Activated T-cell treated with anti-CD3 and anti-CD28 coated beads, Interleukin-2, amount 50 U/mL, for 24 hours (primary cell): Measurements from ENCODE around the gene RWDD1.
"Not testable (repeated sequence)": the region's sequence is repeated elsewhere in the genome, so short reads cannot be mapped to it uniquely, and the experiment has no call there.

ENCODE experiments used
- DNase-seq: peaks from one replicate; pipeline ENCODE4 v3.0.0-alpha.2; 2020
- H3K27ac Mint-ChIP-seq: 2 replicates; pipeline ENCODE4 v1.8.0; 2020; ENCODE audit warnings: mild to moderate bottlenecking, mixed read lengths
- H3K27me3 Mint-ChIP-seq: 2 replicates; pipeline ENCODE4 v1.8.0; 2020; ENCODE audit warnings: mixed read lengths
- H3K36me3 Mint-ChIP-seq: 2 replicates; pipeline ENCODE4 v1.8.0; 2020; ENCODE audit warnings: low read depth, mixed read lengths
- H3K4me1 Mint-ChIP-seq: 2 replicates; pipeline ENCODE4 v1.8.0; 2020; ENCODE audit warnings: low read depth, mixed read lengths
- H3K4me3 Mint-ChIP-seq: 2 replicates; pipeline ENCODE4 v1.8.0; 2020; ENCODE audit warnings: mild to moderate bottlenecking, moderate library complexity, mixed read lengths
- H3K9me3 Mint-ChIP-seq: 2 replicates; pipeline ENCODE4 v1.8.0; 2020; ENCODE audit warnings: mixed read lengths

The RWDD1 gene

DNA sequence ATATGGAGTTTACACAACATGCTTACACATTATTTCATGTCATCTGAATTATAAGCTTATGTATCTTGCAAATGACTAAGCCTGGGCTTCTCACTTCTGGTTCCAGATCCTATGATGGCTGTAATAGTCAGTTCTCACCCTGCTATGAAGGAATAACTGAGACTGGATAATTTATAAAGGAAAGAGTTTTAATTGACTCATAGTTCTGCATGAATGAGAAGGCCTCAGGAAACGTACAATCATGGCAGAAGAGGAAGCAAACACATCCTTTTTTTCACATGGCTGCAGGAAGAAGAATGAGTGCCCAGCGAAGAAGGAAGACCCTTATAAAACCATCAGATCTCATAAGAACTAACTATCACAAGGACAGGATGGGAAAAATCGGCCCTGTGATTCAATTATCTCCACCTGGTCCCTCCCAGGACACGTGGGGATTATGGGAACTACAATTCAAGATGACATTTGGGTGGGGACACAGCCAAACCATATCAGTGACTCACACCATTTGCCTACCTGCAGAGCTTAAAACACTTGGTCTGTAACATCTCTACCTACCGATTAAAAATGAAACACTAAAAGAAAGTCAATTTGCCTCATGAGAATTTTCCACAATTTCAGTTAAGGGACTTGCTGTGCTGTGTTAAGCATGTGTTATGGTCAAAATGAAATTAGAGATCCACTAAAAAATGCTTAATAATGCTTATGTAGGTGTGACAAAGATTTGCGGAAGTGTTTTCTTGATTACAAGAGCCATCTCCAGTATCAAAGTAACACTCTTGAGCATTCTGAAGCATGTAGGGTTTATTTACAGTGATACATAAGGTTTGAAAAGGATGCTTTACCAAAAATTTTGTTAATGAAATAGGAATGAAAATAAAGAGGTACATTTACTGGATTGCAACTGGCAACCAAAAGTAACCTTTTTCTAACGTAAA is 2.2 kb upstream of the RWDD1 start:
- no peaks in the 10 kb centered on the region for H3K9me3 Mint-ChIP-seq
- H3K36me3 Mint-ChIP-seq: peaks cover 24% of the 10 kb centered on the region
- DNase-seq: no peak
- H3K27me3 Mint-ChIP-seq: peaks cover 1% of the 10 kb centered on the region
- peak overlapping the region; percentile 3 for H3K27ac Mint-ChIP-seq
- H3K4me3 Mint-ChIP-seq: peak overlapping the region; percentile 93
- H3K4me1 Mint-ChIP-seq: peaks cover 50% of the 10 kb centered on the region

DNA sequence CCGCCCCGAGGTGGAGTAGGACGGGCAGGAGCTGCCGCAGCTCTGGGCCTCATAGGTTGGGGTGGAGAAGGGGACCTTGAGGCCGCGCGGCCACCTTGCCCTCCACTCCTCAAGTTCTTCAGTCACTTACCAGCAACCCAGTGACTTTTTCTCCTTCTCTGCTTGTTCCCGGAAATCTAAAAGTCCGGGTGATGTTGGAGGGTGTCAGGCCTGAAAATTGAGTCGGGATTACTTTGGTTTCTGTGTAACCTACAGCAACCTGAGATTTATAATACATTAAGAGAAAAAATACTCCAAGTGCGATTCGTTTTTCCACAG is 338 bp downstream of the RWDD1 start:
- peaks cover 49% of the 10 kb centered on the region for H3K36me3 Mint-ChIP-seq
- H3K4me1 Mint-ChIP-seq: peaks cover 60% of the 10 kb centered on the region

DNA sequence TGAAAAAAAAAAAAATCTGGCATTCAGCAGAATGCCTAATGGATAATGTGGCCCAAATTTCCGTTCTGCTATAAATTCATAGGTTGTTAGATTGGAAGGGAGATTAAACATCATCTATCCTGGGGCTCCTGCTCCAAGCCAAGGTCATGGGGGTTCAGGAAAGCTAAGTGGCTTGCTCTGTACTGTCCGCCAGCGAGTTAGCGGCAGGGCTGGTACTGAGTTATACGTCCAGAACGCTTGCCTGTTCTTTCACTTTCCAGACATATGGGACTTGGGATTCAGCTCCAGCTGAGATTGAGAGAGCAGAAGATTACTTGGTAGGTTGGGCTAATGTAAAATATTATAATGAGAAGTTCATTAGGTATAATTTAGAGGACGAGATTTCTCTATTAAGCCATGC is 858 bp downstream of the RWDD1 start:
- peak overlapping the region; percentile 98 for H3K27ac Mint-ChIP-seq
- H3K27me3 Mint-ChIP-seq: no peaks in the 10 kb centered on the region
- H3K4me1 Mint-ChIP-seq: peaks cover 64% of the 10 kb centered on the region
- DNase-seq: no peak
- H3K36me3 Mint-ChIP-seq: peaks cover 54% of the 10 kb centered on the region
- no peaks in the 10 kb centered on the region for H3K9me3 Mint-ChIP-seq
- peak overlapping the region; percentile 93 for H3K4me3 Mint-ChIP-seq

More for the DNA sequence above, 338 bp downstream of the RWDD1 start:
- no peak for DNase-seq
- Mint-ChIP-seq H3K27ac (peak overlapping the region; percentile 98), H3K27me3 (no peaks in the 10 kb centered on the region), H3K4me3 (peak overlapping the region; percentile 93), H3K9me3 (no peaks in the 10 kb centered on the region)

DNA sequence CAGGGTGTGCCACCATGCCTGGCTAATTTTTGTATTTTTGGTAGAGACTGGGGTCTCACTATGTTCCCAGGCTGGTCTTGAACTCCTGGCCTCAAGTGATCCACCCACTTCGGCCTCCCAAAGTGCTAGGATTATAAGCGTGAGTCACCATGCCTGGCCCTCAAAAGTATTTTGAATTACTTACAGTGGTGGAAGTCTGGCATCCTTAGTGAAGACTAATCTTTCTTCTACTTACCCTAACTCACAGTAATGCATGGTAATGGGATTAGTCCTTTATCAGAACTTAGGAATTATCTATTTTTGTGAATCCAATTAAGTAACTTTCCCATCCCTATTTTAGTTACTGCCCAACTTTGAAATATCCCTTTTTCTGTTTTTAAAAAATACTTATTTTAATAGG is 3.9 kb downstream of the RWDD1 start:
- no peak overlapping the region for H3K27ac Mint-ChIP-seq

DNA sequence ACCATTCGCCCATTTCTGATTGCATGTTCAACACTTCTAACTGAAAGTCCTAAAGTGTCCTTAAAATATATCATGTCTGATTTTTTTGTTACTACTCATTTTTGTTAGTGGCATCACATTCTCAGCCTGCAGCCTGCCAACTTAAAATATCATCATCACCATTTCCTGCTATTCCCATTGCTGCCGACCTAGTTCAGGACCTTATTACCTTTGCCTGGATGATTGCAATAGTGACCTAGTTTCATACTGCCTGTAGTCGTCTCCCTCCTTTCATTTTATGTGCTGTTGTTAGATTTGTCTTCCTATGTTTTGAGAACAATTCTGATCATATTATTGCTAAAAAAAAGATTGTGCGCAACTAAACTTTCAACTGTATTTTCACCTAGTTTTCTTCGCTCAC is 6.2 kb downstream of the RWDD1 start:
- Mint-ChIP-seq H3K4me1 (peaks cover 58% of the 10 kb centered on the region), H3K27ac (no peak overlapping the region), H3K4me3 (no peak overlapping the region), H3K27me3 (no peaks in the 10 kb centered on the region), H3K9me3 (no peaks in the 10 kb centered on the region), H3K36me3 (peaks cover 83% of the 10 kb centered on the region)
- DNase-seq: no peak

More for the DNA sequence above, 3.9 kb downstream of the RWDD1 start:
- no peak for DNase-seq
- H3K27me3 Mint-ChIP-seq: no peaks in the 10 kb centered on the region
- H3K4me3 Mint-ChIP-seq: no peak overlapping the region
- H3K4me1 Mint-ChIP-seq: peaks cover 63% of the 10 kb centered on the region
- H3K9me3 Mint-ChIP-seq: no peaks in the 10 kb centered on the region
- peaks cover 83% of the 10 kb centered on the region for H3K36me3 Mint-ChIP-seq

DNA sequence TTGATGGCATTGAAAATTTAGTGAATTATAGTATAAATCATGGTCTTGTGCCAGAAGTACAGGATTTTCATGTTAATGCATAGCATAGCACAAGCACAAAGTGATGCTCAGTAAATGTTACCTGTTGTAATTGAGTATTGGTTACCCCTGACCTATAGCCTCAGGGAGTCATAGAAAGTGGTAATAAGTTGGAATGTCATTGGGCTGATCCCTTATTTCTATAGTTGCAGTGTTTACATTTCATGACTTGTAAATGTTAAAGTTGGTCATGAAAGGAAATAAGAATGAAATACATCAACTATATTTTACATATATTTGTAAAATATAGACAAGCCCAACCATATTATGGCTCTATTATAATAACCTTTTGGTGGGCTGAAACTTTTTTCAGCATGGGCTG is 7.0 kb downstream of the RWDD1 start:
- no peaks in the 10 kb centered on the region for H3K9me3 Mint-ChIP-seq
- no peak overlapping the region for H3K27ac Mint-ChIP-seq
- H3K4me1 Mint-ChIP-seq: peaks cover 50% of the 10 kb centered on the region
- H3K36me3 Mint-ChIP-seq: peaks cover 90% of the 10 kb centered on the region
- DNase-seq: no peak
- no peaks in the 10 kb centered on the region for H3K27me3 Mint-ChIP-seq
- no peak overlapping the region for H3K4me3 Mint-ChIP-seq

DNA sequence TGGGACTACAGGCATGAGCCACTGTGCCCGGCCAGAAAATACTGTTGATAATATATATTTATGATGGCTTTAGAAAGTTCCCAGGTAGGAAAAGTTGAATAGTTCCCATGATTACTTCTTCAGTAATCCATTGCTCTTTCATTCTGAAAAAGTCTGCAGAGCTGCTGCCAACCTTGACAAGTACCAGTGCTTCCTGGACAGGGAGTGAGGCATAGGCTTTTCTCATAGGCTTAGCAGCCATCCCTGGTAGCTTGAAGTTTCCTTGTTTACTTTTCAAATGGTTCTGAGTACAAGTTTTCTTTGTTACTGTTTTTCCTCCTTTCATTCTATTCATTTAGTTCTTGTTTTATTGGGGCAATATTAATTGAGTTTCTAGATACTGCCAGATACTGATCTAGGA is 7.8 kb downstream of the RWDD1 start:
- no peaks in the 10 kb centered on the region for H3K27me3 Mint-ChIP-seq
- no peak overlapping the region for H3K4me3 Mint-ChIP-seq
- DNase-seq: no peak
- H3K9me3 Mint-ChIP-seq: no peaks in the 10 kb centered on the region
- H3K27ac Mint-ChIP-seq: no peak overlapping the region
- peaks cover 42% of the 10 kb centered on the region for H3K4me1 Mint-ChIP-seq
- peaks cover 90% of the 10 kb centered on the region for H3K36me3 Mint-ChIP-seq

DNA sequence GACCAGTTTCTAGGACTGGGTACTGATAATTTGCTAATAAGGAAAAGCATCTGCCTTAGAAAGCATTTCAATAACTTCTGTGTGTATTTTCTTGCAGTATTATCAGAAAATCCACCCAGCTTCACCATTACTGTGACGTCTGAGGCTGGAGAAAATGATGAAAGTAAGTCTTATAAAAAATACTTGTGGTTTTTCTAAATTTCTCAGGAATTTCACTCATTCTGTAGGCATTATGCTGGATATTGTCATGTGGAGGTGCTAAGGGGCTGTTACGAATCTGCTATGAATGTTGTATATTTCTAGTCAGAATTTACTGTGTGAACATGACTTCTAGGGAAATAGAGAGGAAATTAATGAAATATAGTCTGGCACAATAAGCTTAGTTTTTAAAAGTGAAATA is 8.9 kb downstream of the RWDD1 start:
- Mint-ChIP-seq H3K9me3 (no peaks in the 10 kb centered on the region), H3K36me3 (peaks cover 91% of the 10 kb centered on the region), H3K4me1 (peaks cover 39% of the 10 kb centered on the region), H3K27me3 (no peaks in the 10 kb centered on the region), H3K4me3 (no peak overlapping the region), H3K27ac (no peak overlapping the region)
- no peak for DNase-seq

DNA sequence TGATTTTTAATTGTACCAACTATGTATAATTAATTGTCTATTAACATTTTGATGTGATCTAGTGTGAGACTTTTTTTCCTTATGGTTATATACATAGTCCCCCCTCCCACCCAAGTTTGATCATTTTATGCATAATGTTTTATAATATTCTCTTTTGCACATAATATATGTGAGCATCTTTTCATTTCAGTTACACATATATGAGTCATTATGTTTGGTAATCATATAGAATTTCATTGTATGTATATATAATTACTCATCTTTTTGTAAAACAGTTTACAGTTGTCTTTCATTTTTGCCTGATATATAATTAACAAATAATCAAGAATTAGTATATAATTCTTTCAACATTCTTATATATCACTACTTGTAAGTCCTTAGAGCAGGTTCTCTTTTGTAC is 15.0 kb downstream of the RWDD1 start:
- Mint-ChIP-seq H3K9me3 (no peaks in the 10 kb centered on the region), H3K4me3 (no peak overlapping the region), H3K27me3 (no peaks in the 10 kb centered on the region), H3K36me3 (peaks cover 88% of the 10 kb centered on the region), H3K27ac (no peak overlapping the region), H3K4me1 (peaks cover 4% of the 10 kb centered on the region)
- DNase-seq: no peak

DNA sequence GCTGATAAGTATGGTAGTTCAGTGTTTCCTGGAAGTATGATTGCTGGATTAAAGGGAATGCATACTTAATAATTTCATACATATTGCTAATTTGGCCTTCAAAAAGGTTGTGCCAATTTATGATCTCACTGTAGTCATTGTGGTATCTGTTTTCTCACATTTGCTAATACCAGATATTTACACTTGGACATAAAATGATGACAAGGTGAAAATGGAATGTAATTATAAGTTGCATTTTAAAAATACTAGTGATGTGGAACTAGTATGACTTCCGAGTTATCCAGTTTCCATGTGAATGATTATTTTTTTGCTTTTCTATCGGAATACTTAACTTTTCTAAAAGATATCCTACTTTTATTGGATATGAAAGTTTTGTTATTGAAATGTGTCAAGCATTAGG is 15.4 kb downstream of the RWDD1 start:
- H3K4me1 Mint-ChIP-seq: peaks cover 1% of the 10 kb centered on the region
- no peak for DNase-seq
- H3K27ac Mint-ChIP-seq: no peak overlapping the region
- H3K27me3 Mint-ChIP-seq: no peaks in the 10 kb centered on the region
- H3K9me3 Mint-ChIP-seq: no peaks in the 10 kb centered on the region
- peaks cover 88% of the 10 kb centered on the region for H3K36me3 Mint-ChIP-seq
- H3K4me3 Mint-ChIP-seq: no peak overlapping the region

DNA sequence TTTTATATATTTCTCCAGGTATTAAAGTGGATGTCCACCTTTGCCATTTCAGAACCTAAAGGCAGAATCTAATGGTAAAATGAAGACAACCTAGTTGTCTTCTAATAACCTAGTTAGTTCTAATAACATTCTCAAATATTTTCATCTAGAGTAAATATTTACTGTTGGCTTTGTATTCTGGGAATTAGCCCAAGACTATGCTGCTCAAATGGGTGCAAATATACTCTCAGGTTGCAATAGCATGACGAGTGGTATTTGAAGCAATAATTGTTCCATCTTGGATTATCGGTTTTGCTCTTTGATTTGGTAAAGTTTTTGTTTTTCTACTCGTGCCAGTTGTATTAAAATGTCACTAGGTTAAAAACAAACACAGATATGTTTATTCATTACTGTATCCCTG is 23.9 kb downstream of the RWDD1 start:
- Mint-ChIP-seq H3K27ac (no peak overlapping the region), H3K9me3 (no peaks in the 10 kb centered on the region), H3K27me3 (no peaks in the 10 kb centered on the region), H3K36me3 (peaks cover 87% of the 10 kb centered on the region), H3K4me1 (no peaks in the 10 kb centered on the region), H3K4me3 (no peak overlapping the region)
- DNase-seq: no peak

DNA sequence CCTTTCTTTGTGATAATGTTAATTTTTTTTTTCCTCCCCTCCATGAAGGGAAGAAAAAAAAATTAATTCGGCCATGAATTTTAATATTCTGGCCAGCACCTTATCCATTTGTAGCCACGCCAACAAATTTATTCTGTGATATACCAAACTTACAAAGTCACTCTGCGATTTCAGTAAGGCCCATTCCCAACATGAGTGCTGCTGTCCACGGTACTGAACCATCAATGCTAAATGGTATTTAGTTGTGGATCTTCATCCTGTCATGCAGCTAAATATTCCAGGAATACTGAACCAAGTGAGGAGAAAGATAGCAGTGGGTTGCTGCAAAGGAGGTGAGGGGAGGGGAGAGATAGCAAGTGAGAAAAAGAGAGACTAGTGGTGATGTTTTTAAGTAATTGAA is 25.5 kb downstream of the RWDD1 start:
- no peaks in the 10 kb centered on the region for H3K9me3 Mint-ChIP-seq
- no peak for DNase-seq
- H3K27ac Mint-ChIP-seq: no peak overlapping the region
- H3K4me1 Mint-ChIP-seq: no peaks in the 10 kb centered on the region
- H3K27me3 Mint-ChIP-seq: no peaks in the 10 kb centered on the region
- H3K4me3 Mint-ChIP-seq: no peak overlapping the region
- H3K36me3 Mint-ChIP-seq: peaks cover 84% of the 10 kb centered on the region

DNA sequence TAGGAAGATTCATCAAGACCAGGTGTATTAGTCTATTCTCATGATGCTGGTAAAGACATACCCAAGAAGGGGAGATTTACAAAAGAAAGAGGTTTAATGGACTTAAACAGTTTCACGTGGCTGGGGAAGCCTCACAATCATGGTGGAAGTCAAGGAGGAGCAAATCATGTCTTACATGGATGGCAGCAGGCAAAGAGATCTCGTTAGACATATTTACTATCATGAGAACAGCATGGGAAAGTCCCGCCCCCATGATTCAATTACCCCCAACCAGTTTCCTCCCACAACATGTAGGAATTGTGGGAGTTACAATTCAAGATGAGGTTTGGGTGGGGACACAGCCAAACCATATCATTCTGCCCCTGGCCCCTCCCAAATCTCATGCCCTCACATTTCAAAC is 32.6 kb downstream of the RWDD1 start:
- DNase-seq, H3K4me3 Mint-ChIP-seq, H3K27ac Mint-ChIP-seq, H3K4me1 Mint-ChIP-seq, H3K27me3 Mint-ChIP-seq: not testable (repeated sequence)
- Mint-ChIP-seq H3K36me3 (peaks cover 56% of the 10 kb centered on the region), H3K9me3 (peaks cover 15% of the 10 kb centered on the region)

DNA sequence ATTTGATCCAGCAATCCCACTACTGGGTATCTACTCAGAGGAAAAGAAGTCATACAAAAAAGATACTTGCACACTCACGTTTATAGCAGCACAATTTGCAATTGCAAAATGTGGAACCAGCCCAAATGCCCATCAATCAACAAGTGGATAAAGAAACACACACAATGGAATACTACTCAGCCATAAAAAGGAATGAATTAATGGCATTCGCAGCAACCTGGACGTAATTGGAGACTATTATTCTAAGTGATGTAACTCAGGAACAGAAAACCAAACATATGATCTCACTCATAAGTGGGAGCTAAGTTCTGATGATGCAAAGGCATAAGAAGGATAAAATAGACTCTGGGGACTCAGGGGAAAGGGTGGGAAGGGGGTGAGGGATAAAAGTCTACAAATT is 33.6 kb downstream of the RWDD1 start:
- peaks cover 48% of the 10 kb centered on the region for H3K36me3 Mint-ChIP-seq
- not testable (repeated sequence) for H3K27ac Mint-ChIP-seq, H3K4me3 Mint-ChIP-seq, H3K27me3 Mint-ChIP-seq, H3K4me1 Mint-ChIP-seq, DNase-seq
- H3K9me3 Mint-ChIP-seq: peaks cover 15% of the 10 kb centered on the region

DNA sequence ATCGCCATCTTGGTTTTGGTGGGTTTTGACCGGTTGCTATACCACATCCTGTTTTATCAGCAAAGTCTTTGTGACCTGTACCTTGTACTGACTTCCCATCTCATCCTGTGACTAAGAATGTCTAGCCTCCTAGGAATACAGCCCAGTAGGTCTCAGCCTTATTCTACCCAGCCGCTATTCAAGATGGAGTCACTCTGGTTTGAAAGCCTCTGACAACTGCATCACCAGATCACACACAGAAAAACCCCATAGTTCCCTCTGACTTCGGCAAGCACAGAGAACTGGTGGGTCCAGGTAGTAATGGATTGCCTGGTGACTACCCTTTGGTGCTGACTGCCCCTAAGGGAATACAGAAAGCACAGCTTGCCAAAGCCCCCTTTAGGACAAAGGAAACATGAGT is 34.6 kb downstream of the RWDD1 start:
- H3K27ac Mint-ChIP-seq: no peak overlapping the region
- H3K4me1 Mint-ChIP-seq: no peaks in the 10 kb centered on the region
- peaks cover 39% of the 10 kb centered on the region for H3K36me3 Mint-ChIP-seq

More for the DNA sequence above, 34.6 kb downstream of the RWDD1 start:
- DNase-seq: no peak
- Mint-ChIP-seq H3K4me3 (no peak overlapping the region), H3K9me3 (peaks cover 15% of the 10 kb centered on the region), H3K27me3 (no peaks in the 10 kb centered on the region)
